Skeletal muscle tissue (tissue), 4 donors: ENCODE data around the gene ACVR1B. TPM values are rescaled to one million over a fixed set of nuclear protein-coding genes. Genes with fewer than 3 reads are reported as not detected.

Source experiments
- H3K27ac ChIP-seq: one replicate; pipeline ENCODE4 v1.7.0; 2013; ENCODE audit warnings: mild to moderate bottlenecking, low read depth, low read length, inconsistent platforms
- H3K27me3 ChIP-seq, 3 donors: one replicate each; pipeline ENCODE4 v1.7.0; 2013; ENCODE audit warnings: low read length in 3 of 3; ENCODE audit not compliant: control insufficient read depth in 3 of 3, insufficient read depth in 3 of 3
- H3K36me3 ChIP-seq, 3 donors: one replicate each; pipeline ENCODE4 v1.7.0; 2013; ENCODE audit warnings: low read length in 3 of 3; ENCODE audit not compliant: control insufficient read depth in 3 of 3, insufficient read depth in 3 of 3
- H3K4me1 ChIP-seq, 3 donors: one replicate each; pipeline ENCODE4 v1.7.0; 2013; ENCODE audit warnings: low read length in 3 of 3, mild to moderate bottlenecking in 3 of 3; ENCODE audit not compliant: control insufficient read depth in 3 of 3, insufficient read depth in 3 of 3
- H3K4me3 ChIP-seq, 3 donors: one replicate each; pipeline ENCODE4 v1.7.0; 2013; ENCODE audit warnings: low read length in 3 of 3
- H3K9ac ChIP-seq, 3 donors: one replicate each; pipeline ENCODE4 v1.7.0; 2013; ENCODE audit warnings: low read length in 3 of 3, mild to moderate bottlenecking in 3 of 3, moderate library complexity in 2 of 3, low read depth in 1 of 3
- H3K9me3 ChIP-seq, 3 donors: one replicate each; pipeline ENCODE4 v1.7.0; 2013; ENCODE audit warnings: low read length in 3 of 3; ENCODE audit not compliant: control insufficient read depth in 3 of 3
- total RNA-seq: library from RNA; depleted of rRNA; stranded (reverse); fragments of >200 nt; gene quantifications from one replicate; pipeline ENCODE4 v1.2.3, GENCODE V29; 2014
- donor health status: Osteomylitis.

The ACVR1B gene
- total RNA-seq, 1 donor from 2014 or later, result 8.4 TPM

DNA sequence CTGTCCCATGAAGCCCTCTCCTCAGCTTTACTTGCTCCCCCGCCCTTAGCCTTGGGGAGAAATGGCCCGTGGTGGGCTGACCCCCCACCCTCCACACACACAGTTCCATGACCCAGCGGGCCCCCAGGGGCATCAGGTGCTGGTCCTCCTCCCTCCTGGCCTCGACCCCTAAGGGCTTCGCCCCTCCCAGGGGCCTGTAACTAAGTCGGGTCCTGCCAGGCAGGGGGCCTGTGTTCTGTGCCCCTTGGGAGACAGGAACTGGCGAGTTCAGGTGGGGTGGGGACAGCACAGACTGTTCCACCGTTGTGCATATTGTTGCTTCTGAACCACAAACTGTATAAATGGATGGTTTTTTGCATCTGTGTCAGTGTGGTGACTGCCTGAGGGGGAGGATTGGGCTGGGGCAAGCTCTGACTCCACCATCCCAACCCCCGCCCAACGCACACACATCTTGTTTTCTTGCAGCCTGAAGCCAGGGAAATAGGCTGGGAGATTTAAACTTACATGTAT lies 64.1 kb downstream of the ACVR1B start:
- no peaks in the 10 kb centered on the region for H3K9me3 ChIP-seq

DNA sequence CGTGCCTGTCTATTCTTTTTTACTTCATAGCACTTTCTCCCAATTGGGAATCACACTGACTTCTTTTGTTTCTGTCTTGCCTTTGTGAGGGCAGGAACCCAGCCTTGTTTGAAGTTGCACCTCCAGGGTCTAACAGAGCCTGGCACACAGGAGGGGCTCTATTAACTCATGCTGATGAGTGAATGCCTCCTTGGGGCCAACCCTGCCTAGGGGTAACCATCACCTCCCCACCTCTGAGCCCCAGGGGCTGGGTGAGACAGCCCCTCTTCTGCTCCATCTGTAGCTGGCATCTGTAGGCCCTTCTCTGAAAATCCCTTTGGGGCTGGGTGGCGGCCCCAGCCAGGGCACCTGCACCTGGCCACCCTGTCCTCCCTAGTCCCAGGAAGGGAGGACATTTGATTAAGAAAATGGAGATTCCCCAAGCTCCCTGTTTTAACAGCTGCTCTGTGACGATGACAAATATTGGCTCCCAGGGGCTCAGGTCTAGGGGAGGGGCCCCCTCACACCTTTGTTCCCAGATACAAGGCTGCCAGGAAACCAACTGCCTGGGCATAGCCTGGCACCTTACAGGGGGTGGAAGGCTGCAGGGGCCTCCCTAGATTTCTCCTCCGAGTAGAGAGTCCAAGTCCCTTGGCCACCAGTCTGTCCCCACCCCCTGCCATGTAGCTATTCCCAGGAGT lies 67.1 kb downstream of the ACVR1B start:
- Histone ChIP-seq H3K27me3 (no peaks in the 10 kb centered on the region), H3K36me3 (peaks cover 0 to 9% (median 3%) of the 10 kb centered on the region in 3 donors), H3K9ac (no peak overlapping the region), H3K4me1 (peaks cover 2 to 4% (median 4%) of the 10 kb centered on the region in 3 donors), H3K4me3 (no peak overlapping the region), H3K9me3 (no peaks in the 10 kb centered on the region), H3K27ac (no peak overlapping the region)

More for the DNA sequence above, 64.1 kb downstream of the ACVR1B start:
- H3K36me3 ChIP-seq, result peaks cover 0 to 20% (median 11%) of the 10 kb centered on the region in 3 donors
- no peak overlapping the region for H3K9ac ChIP-seq
- no peaks in the 10 kb centered on the region for H3K27me3 ChIP-seq
- no peak overlapping the region for H3K27ac ChIP-seq
- H3K4me1 ChIP-seq, result peaks cover 7 to 9% (median 8%) of the 10 kb centered on the region in 3 donors
- no peak overlapping the region for H3K4me3 ChIP-seq

GRCh38 chr12:52019113-52019770 lies 67.7 kb downstream of the ACVR1B start:
- H3K27ac ChIP-seq, result no peak overlapping the region
- H3K27me3 ChIP-seq, result no peaks in the 10 kb centered on the region
- no peak overlapping the region for H3K9ac ChIP-seq
- H3K9me3 ChIP-seq, result no peaks in the 10 kb centered on the region
- H3K4me3 ChIP-seq, result no peak overlapping the region
- H3K4me1 ChIP-seq, result peaks cover 8 to 10% (median 8%) of the 10 kb centered on the region in 3 donors
- H3K36me3 ChIP-seq, result peaks cover 0 to 3% (median 2%) of the 10 kb centered on the region in 3 donors

DNA sequence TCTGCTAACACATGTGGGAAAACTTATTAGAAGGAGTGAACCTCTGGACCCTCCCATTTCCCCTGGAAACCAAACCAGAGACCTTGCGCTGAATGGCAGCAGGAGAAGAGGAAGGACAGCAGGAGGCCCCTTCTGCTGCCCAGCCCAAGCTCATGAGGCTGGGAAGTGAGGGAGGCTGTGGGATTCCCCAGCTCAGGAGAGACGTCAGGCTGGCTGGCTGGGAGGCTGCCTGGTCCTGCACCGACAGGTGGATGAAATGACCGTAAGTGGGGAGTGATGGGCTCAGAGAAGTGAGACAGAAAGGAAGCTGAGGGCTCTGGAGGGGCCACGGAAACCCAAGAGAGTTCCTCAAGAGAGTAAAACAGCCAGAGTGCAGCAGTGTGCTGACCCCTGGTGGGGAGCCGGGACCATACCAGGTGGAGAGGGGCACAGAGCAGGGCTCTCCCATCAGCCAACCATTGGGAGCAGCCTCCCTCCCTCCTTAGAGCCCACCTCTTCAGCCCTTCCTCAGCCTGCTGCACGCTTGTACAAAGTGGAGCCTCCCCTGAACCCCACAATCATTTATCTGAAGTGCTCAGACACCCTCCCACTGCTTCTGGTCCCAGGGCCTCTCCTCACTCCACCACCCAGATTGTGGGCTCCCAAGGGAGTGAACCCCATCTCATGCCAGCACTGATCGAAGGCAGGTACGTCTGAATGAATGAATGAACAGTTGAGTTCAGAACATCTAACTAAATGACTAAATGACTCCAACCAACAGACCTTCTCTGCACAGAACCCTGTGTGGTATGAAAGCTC lies 69.2 kb downstream of the ACVR1B start:
- H3K4me3 ChIP-seq, result no peak overlapping the region
- H3K9me3 ChIP-seq, result no peaks in the 10 kb centered on the region
- H3K9ac ChIP-seq, result peak overlapping the region in 1 of 3 donors; percentile 25
- no peaks in the 10 kb centered on the region for H3K36me3 ChIP-seq
- H3K27me3 ChIP-seq, result no peaks in the 10 kb centered on the region
- H3K27ac ChIP-seq, result no peak overlapping the region
- peaks cover 17 to 22% (median 21%) of the 10 kb centered on the region in 3 donors for H3K4me1 ChIP-seq

DNA sequence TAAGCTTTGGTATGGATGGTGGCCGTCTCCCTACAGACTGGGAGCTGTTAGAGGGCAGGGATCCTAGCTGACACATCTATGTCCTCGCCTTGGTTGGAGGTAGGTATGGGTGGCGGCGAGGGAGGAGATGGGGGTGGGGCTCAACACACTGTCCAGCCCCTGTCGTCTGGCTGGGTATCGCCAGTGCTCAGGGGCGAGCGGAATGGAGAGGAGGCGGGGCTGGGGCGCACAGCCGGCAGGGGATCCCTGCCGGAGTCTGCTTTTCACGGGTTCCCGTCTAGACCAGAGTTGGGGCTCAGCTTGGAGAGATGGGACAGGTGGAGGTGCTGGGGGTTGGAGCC lies 71.3 kb downstream of the ACVR1B start:
- Histone ChIP-seq H3K27me3 (no peaks in the 10 kb centered on the region), H3K4me3 (peak overlapping the region; percentile 48 to 68 (median 66)), H3K27ac (no peak overlapping the region), H3K9ac (peak overlapping the region; percentile 50 to 76 (median 57)), H3K36me3 (no peaks in the 10 kb centered on the region), H3K4me1 (peaks cover 38 to 42% (median 41%) of the 10 kb centered on the region in 3 donors), H3K9me3 (no peaks in the 10 kb centered on the region)

DNA sequence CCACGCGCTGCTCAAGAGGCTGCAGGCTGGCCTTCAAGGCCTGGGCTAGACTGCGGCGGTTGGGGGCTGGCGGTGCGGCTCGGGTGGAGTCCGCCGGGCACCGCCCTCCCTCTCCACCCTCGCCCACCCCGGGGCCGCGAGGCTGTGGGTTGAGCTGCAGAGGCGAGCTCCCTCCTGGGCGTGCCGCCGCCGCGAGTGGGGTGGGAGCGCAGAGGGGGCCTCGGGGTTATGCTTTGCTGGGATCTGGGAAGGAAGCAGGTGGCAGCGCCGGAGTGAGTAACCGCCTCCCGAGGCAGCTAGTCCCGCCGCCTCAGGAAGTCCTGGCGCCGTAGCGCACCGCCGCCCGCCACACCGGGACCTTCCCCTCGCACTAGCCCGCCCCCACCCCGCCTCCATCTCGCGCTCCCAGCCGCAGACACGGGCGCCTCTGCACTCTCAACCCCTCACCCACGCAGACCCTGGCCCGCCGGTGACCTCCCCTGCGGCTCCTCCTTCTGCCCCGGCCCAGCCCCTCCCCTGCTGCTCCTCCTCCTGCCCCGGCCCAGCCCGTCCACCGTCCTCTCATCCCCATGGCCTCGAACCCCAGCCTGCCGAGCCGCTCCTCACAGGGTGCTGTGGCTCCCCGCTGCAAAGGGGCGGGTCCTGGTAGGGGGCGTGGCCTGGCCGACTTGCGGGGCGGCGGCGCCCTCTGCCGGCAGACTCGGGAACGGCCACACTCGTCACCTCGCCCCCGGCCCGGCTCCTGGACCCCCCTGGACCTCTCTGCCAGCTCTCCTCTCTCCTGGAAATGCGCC lies 71.9 kb downstream of the ACVR1B start:
- Histone ChIP-seq H3K27ac (no peak overlapping the region), H3K27me3 (no peaks in the 10 kb centered on the region), H3K4me3 (peak overlapping the region; percentile 48 to 68 (median 66)), H3K9me3 (no peaks in the 10 kb centered on the region), H3K36me3 (no peaks in the 10 kb centered on the region), H3K4me1 (peaks cover 39 to 43% (median 41%) of the 10 kb centered on the region in 3 donors), H3K9ac (peak overlapping the region; percentile 53 to 76 (median 57))

GRCh38 chr12:52023976-52024688 lies 72.6 kb downstream of the ACVR1B start:
- no peak overlapping the region for H3K27ac ChIP-seq
- peaks cover 44 to 47% (median 45%) of the 10 kb centered on the region in 3 donors for H3K4me1 ChIP-seq
- H3K27me3 ChIP-seq, result no peaks in the 10 kb centered on the region
- no peaks in the 10 kb centered on the region for H3K36me3 ChIP-seq
- peak overlapping the region; percentile 33 to 68 (median 66) for H3K4me3 ChIP-seq
- peak overlapping the region; percentile 22 to 76 (median 53) for H3K9ac ChIP-seq
- no peaks in the 10 kb centered on the region for H3K9me3 ChIP-seq

- peak overlapping the region; percentile 65 to 92 (median 73) for H3K9ac ChIP-seq
- no peaks in the 10 kb centered on the region for H3K36me3 ChIP-seq
- H3K4me1 ChIP-seq, result peaks cover 51 to 52% (median 51%) of the 10 kb centered on the region in 3 donors
- no peaks in the 10 kb centered on the region for H3K27me3 ChIP-seq
- H3K9me3 ChIP-seq, result no peaks in the 10 kb centered on the region
- H3K4me3 ChIP-seq, result peak overlapping the region in 2 of 3 donors; percentile 13 to 49
- peak overlapping the region; percentile 97 for H3K27ac ChIP-seq
These were observed 73.3 kb downstream of the ACVR1B start for GRCh38 chr12:52024845-52025230.

DNA sequence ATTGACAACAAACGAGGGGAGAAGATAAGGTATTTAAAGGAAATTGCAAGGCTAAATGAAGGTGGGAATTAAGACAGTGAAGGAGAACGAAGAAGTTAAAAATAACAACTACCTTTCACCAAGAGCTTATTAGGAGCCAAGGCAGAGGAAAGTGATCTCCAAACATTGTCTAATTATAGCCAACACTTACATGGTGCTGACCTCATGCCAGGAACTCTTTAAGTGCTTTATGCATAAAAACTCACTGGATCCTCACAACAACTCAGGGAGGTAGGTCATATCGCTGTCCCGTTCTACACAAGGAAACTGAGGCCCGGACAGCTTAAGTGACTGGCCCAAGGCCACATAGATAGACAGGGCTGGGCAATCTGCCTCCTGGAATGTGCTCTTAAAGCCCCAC lies 74.8 kb downstream of the ACVR1B start:
- Histone ChIP-seq H3K9ac (peak overlapping the region; percentile 65 to 92 (median 73)), H3K27ac (peak overlapping the region; percentile 97), H3K4me1 (peaks cover 56 to 60% (median 59%) of the 10 kb centered on the region in 3 donors)

More for the DNA sequence above, 74.8 kb downstream of the ACVR1B start:
- H3K4me3 ChIP-seq, result peak overlapping the region; percentile 25 to 70 (median 49)
- H3K36me3 ChIP-seq, result no peaks in the 10 kb centered on the region
- H3K9me3 ChIP-seq, result no peaks in the 10 kb centered on the region
- H3K27me3 ChIP-seq, result no peaks in the 10 kb centered on the region
